Body of pancreas (tissue), 4 donors: ENCODE measurements around the gene PPP3R1. TPM values are rescaled to one million over a fixed set of nuclear protein-coding genes. Genes with fewer than 3 reads are reported as not detected.
A peak's percentile ranks its signal among the peaks of the same experiment; 100 is the strongest.

ENCODE experiments used
- ATAC-seq: fragments of 150-250 bp; one replicate; pipeline ENCODE4 v1.9.1; 2016
- DNase-seq, 4 donors: peaks; one replicate each; pipeline ENCODE4 v3.0.0-alpha.2; 2019
- H3K27ac ChIP-seq, 4 donors: fragments of 200-600 bp; sonication (generic); 1 replicate in 3 of 4; 2 replicates in 1 of 4; pipeline versions ENCODE4 v1.5.1 to v1.6.1; 2016 to 2019; ENCODE audit warnings: mild to moderate bottlenecking in 1 of 4, mixed read lengths in 1 of 4, moderate library complexity in 1 of 4
- H3K27me3 ChIP-seq, 2 donors: fragments of 200-600 bp; sonication (generic); one replicate each; pipeline ENCODE4 v1.6.0; 2016; ENCODE audit warnings: mild to moderate bottlenecking in 1 of 2
- H3K36me3 ChIP-seq, 2 donors: fragments of 200-600 bp; sonication (generic); replicated peaks in 1 of 2; 2 replicates each; pipeline ENCODE4 v1.5.1; 2016; ENCODE audit warnings: low read depth in 2 of 2; ENCODE audit not compliant: insufficient read depth in 1 of 2
- H3K4me1 ChIP-seq: fragments of 200-600 bp; sonication (generic); one replicate; pipeline ENCODE4 v1.6.0; 2016
- H3K4me3 ChIP-seq, 2 donors: fragments of 200-600 bp; sonication (generic); 1 replicate in 1 of 2; 2 replicates in 1 of 2; pipeline ENCODE4 v1.5.1; 2016 to 2019
- H3K9me3 ChIP-seq, 3 donors: fragments of 200-600 bp; sonication (generic); 1 replicate in 2 of 3; 2 replicates in 1 of 3; pipeline ENCODE4 v1.5.1; 2016
- CTCF ChIP-seq, 7 experiments: fragments of 450-650 bp in 4 of 7; fragments of 200-600 bp in 3 of 7; sonication (generic) in 3 of 7; IDR thresholded peaks; one replicate each; pipeline ENCODE4 v1.5.1; 2016 to 2019; ENCODE audit warnings: antibody characterized with exemption in 7 of 7
- POLR2A ChIP-seq, 3 donors: fragments of 450-650 bp; IDR thresholded peaks; one replicate each; pipeline ENCODE4 v1.6.1; 2016; ENCODE audit warnings: antibody characterized with exemption in 3 of 3, mild to moderate bottlenecking in 2 of 3
- WGBS, 2 donors: methylation state at CpG; one replicate each; pipeline ENCODE4 v1.1.5; 2017; 5-methylcytosine and 5-hydroxymethylcytosine counted together
- intact Hi-C: fragments of 100-400 bp; cut with DNase I; formaldehyde crosslinking; loops from one replicate; pipeline ENCODE4 v1.15.1; 2023
- total RNA-seq, 2 donors: library from RNA; depleted of rRNA; stranded (reverse); fragments of >200 nt; gene quantifications; one replicate each; pipeline ENCODE4 v1.1.0, GENCODE V29; 2016

Gene PPP3R1
- total RNA-seq, 2 donors from 2014 or later: 11.2 to 15.6 TPM

GRCh38 chr2:68287580-68288441 lies 35.5 kb upstream of the PPP3R1 start:
- DNase-seq: peak in 3 of 4 donors; percentile 19 to 41 (median 41)
- H3K36me3 ChIP-seq: no peaks in the 10 kb centered on the region
- H3K4me1 ChIP-seq: no peaks in the 10 kb centered on the region
- no peaks in the 10 kb centered on the region for H3K27me3 ChIP-seq
- no peak overlapping the region for H3K4me3 ChIP-seq
- no peak for TF ChIP-seq POLR2A (IDR thresholded peaks at IDR 0.05)
- no peak for TF ChIP-seq CTCF (IDR thresholded peaks at IDR 0.05)
- no peaks in the 10 kb centered on the region for H3K9me3 ChIP-seq
- peak overlapping the region in 1 of 4 donors; percentile 16 for H3K27ac ChIP-seq
- ATAC-seq: peak; percentile 64
- intact Hi-C loops: no loop called here
- WGBS, 2 donors: 22 to 23% methylated on average over 10 of the region's 10 CpGs

- no peaks in the 10 kb centered on the region for H3K27me3 ChIP-seq
- no peak overlapping the region for H3K4me3 ChIP-seq
- peak in 1 of 4 donors; percentile 31 for DNase-seq
- no peak for ATAC-seq
- WGBS, 2 donors: 80 to 83% methylated on average over 3 of the region's 3 CpGs
- no peaks in the 10 kb centered on the region for H3K9me3 ChIP-seq
- H3K36me3 ChIP-seq: no peaks in the 10 kb centered on the region
- TF ChIP-seq CTCF (IDR thresholded peaks at IDR 0.05) (no peak), POLR2A (IDR thresholded peaks at IDR 0.05) (no peak)
- H3K27ac ChIP-seq: no peak overlapping the region
- intact Hi-C loops: no loop called here
- no peaks in the 10 kb centered on the region for H3K4me1 ChIP-seq
Observed at GRCh38 chr2:68284896-68285295, 32.6 kb upstream of the PPP3R1 start.

GRCh38 chr2:68283419-68283812 lies 31.1 kb upstream of the PPP3R1 start:
- H3K4me1 ChIP-seq: no peaks in the 10 kb centered on the region
- no peak for ATAC-seq
- no peak for DNase-seq
- TF ChIP-seq POLR2A (IDR thresholded peaks at IDR 0.05) (no peak), CTCF (IDR thresholded peaks at IDR 0.05) (no peak)
- intact Hi-C loops: no loop called here
- H3K27ac ChIP-seq: no peak overlapping the region
- H3K4me3 ChIP-seq: no peak overlapping the region
- H3K27me3 ChIP-seq: no peaks in the 10 kb centered on the region
- H3K9me3 ChIP-seq: no peaks in the 10 kb centered on the region
- no peaks in the 10 kb centered on the region for H3K36me3 ChIP-seq
- 90 to 100% methylated on average over 1 of the region's 1 CpG for WGBS, 2 donors

- no peak overlapping the region for H3K27ac ChIP-seq
- H3K27me3 ChIP-seq: no peaks in the 10 kb centered on the region
- H3K36me3 ChIP-seq: no peaks in the 10 kb centered on the region
- TF ChIP-seq CTCF (IDR thresholded peaks at IDR 0.05) (peak; percentile 40 to 66 (median 64)), POLR2A (IDR thresholded peaks at IDR 0.05) (no peak)
- no peak overlapping the region for H3K4me3 ChIP-seq
- DNase-seq: peak in 1 of 4 donors; percentile 13
- no peak for ATAC-seq
- intact Hi-C loops: no loop called here
- no peaks in the 10 kb centered on the region for H3K9me3 ChIP-seq
- H3K4me1 ChIP-seq: no peaks in the 10 kb centered on the region
- 34 to 37% methylated on average over 5 of the region's 5 CpGs for WGBS, 2 donors
Observed at GRCh38 chr2:68282811-68283418, 30.6 kb upstream of the PPP3R1 start.
